HCT116 (cell line): ENCODE measurements around the gene SHMT1. TPM values are rescaled to one million over a fixed set of nuclear protein-coding genes. Genes with fewer than 3 reads are reported as not detected.

Source experiments
- ATAC-seq: fragments of 200-7000 bp; cut with Tn5 transposase; 2 replicates; pipeline ENCODE4 v1.9.1; 2020; ENCODE audit warnings: mild to moderate bottlenecking, moderate library complexity
- BruUV-seq: library from RNA; stranded (reverse); fragments of 400-500 nt; replicated peaks from 2 replicates; lab custom pipeline; 2021; lab: Mats Ljungman, UMichigan
- CTCF ChIA-PET: fragments of 300-600 bp; sonication (Branson Sonifier 250); formaldehyde crosslinking; loops from one replicate; lab custom pipeline; 2021; ENCODE audit warnings: antibody characterized with exemption; lab: Charles Lee
- POLR2A ChIA-PET: fragments of 300-600, 350-600 bp; sonication (Branson Sonifier 250); formaldehyde crosslinking; loops from one replicate; lab custom pipeline; 2021; ENCODE audit warnings: antibody characterized with exemption; lab: Charles Lee
- RAD21 ChIA-PET, 2 experiments: fragments of 300-600 bp; sonication (Branson Sonifier 250); formaldehyde crosslinking; loops; one replicate each; lab custom pipeline; 2023; ENCODE audit warnings: low total read pairs in 2 of 2; ENCODE audit not compliant: uncharacterized antibody in 2 of 2, unreplicated experiment in 2 of 2, low non-redundant PET in 1 of 2; lab: Charles Lee
- DNase-seq: peaks from one replicate; pipeline ENCODE4 v3.0.0-alpha.2; 2010; ENCODE audit warnings: low read depth, low spot score
- H2AFZ ChIP-seq: fragments of 200-600 bp; shearing (Covaris generic), sonication (generic); 2 replicates; pipeline ENCODE4 v1.6.1; 2017; ENCODE audit warnings: low read depth, mixed run types, mixed read lengths, antibody characterized with exemption, low read length; ENCODE audit not compliant: poor library complexity, severe bottlenecking
- H3K27ac ChIP-seq: 2 replicates; pipeline ENCODE4 v1.5.1; 2012; ENCODE audit warnings: low read depth, low read length
- H3K27me3 ChIP-seq: fragments of 200-600 bp; sonication (generic); 2 replicates; pipeline ENCODE4 v1.6.1; 2016; ENCODE audit warnings: mixed run types, low read length, mixed read lengths; ENCODE audit not compliant: insufficient read depth
- H3K36me3 ChIP-seq, 2 experiments: fragments of 200-500 bp in 1 of 2; fragments of 200-600 bp in 1 of 2; sonication (Bioruptor generic) in 1 of 2; sonication (generic) in 1 of 2; 2 replicates each; pipeline versions ENCODE4 v1.5.1 to v1.6.1; 2014 to 2016; ENCODE audit warnings: low read length in 2 of 2, inconsistent platforms in 1 of 2, mixed read lengths in 1 of 2, mixed run types in 1 of 2; ENCODE audit not compliant: insufficient read depth in 2 of 2, control insufficient read depth in 1 of 2
- H3K4me1 ChIP-seq, 2 experiments: fragments of 200-600 bp in 1 of 2; sonication (generic) in 1 of 2; 2 replicates each; pipeline versions ENCODE4 v1.5.1 to v1.6.1; 2012 to 2017; ENCODE audit warnings: low read length in 2 of 2, inconsistent platforms in 1 of 2, mild to moderate bottlenecking in 1 of 2, mixed read lengths in 1 of 2, mixed run types in 1 of 2, moderate library complexity in 1 of 2; ENCODE audit not compliant: insufficient read depth in 2 of 2, control insufficient read depth in 1 of 2
- H3K4me2 ChIP-seq: fragments of 200-600 bp; sonication (generic); 2 replicates; pipeline ENCODE4 v1.6.1; 2017; ENCODE audit warnings: mixed run types, low read length, mixed read lengths
- H3K4me3 ChIP-seq, 2 experiments: fragments of 200-600 bp in 1 of 2; sonication (generic) in 1 of 2; replicated peaks in 1 of 2; 2 replicates each; pipeline ENCODE4 v1.5.1; 2011 to 2016; ENCODE audit warnings: low read length in 2 of 2, control low read depth in 1 of 2, low read depth in 1 of 2, mild to moderate bottlenecking in 1 of 2, mixed read lengths in 1 of 2, mixed run types in 1 of 2
- H3K79me2 ChIP-seq: fragments of 200-600 bp; sonication (generic); 2 replicates; pipeline ENCODE4 v1.6.1; 2017; ENCODE audit warnings: mild to moderate bottlenecking, mixed run types, low read length, moderate library complexity, mixed read lengths; ENCODE audit not compliant: insufficient read depth
- H3K9ac ChIP-seq: fragments of 200-600 bp; sonication (generic); 2 replicates; pipeline ENCODE4 v1.6.1; 2016; ENCODE audit warnings: low read length, mixed read lengths
- H3K9me2 ChIP-seq: fragments of 200-600 bp; sonication (generic), shearing (Covaris generic); 2 replicates; pipeline ENCODE4 v1.6.1; 2017; ENCODE audit warnings: mixed run types, mild to moderate bottlenecking, moderate library complexity; ENCODE audit not compliant: insufficient read depth
- H3K9me3 ChIP-seq, 2 experiments: fragments of 200-500 bp in 1 of 2; fragments of 200-600 bp in 1 of 2; sonication (Bioruptor generic) in 1 of 2; sonication (generic) in 1 of 2; 2 replicates each; pipeline ENCODE4 v1.6.1; 2014 to 2017; ENCODE audit warnings: low read length in 2 of 2, mixed read lengths in 2 of 2, inconsistent platforms in 1 of 2, low read depth in 1 of 2, mild to moderate bottlenecking in 1 of 2, mixed run types in 1 of 2, moderate library complexity in 1 of 2; ENCODE audit not compliant: control insufficient read depth in 1 of 2, insufficient read depth in 1 of 2
- H4K20me1 ChIP-seq: fragments of 200-600 bp; sonication (generic), shearing (Covaris generic); 2 replicates; pipeline ENCODE4 v1.6.1; 2017; ENCODE audit warnings: mixed run types, mild to moderate bottlenecking, moderate library complexity; ENCODE audit not compliant: insufficient read depth
- ATF3 ChIP-seq: IDR thresholded peaks from 2 replicates; pipeline ENCODE4 v1.6.1; 2012
- CEBPB ChIP-seq: IDR thresholded peaks from 2 replicates; pipeline ENCODE4 v1.6.1; 2012; ENCODE audit warnings: low read depth
- EGR1 ChIP-seq: IDR thresholded peaks from 2 replicates; pipeline ENCODE4 v1.6.1; 2012; ENCODE audit warnings: low read depth
- ELF1 ChIP-seq: IDR thresholded peaks from 2 replicates; pipeline ENCODE4 v1.6.1; 2012; ENCODE audit warnings: low read depth, borderline replicate concordance
- JUND ChIP-seq: IDR thresholded peaks from 2 replicates; pipeline ENCODE4 v1.6.1; 2012
- POLR2AphosphoS5 ChIP-seq: IDR thresholded peaks from 2 replicates; pipeline ENCODE4 v1.6.1; 2011; ENCODE audit warnings: mild to moderate bottlenecking, low read depth, low read length, moderate library complexity
- REST ChIP-seq: IDR thresholded peaks from 2 replicates; pipeline ENCODE4 v1.6.1; 2012; ENCODE audit warnings: low read depth
- SIN3A ChIP-seq: IDR thresholded peaks from 2 replicates; pipeline ENCODE4 v1.6.1; 2012; ENCODE audit warnings: low read depth
- SP1 ChIP-seq: IDR thresholded peaks from 2 replicates; pipeline ENCODE4 v1.6.1; 2012; ENCODE audit warnings: low read depth
- SRF ChIP-seq: IDR thresholded peaks from 2 replicates; pipeline ENCODE4 v1.6.1; 2012; ENCODE audit warnings: low read depth
- TCF7L2 ChIP-seq: IDR thresholded peaks from 2 replicates; pipeline ENCODE4 v1.7.0; 2011; ENCODE audit warnings: borderline replicate concordance, inconsistent platforms; ENCODE audit not compliant: insufficient read depth, insufficient read length; ENCODE audit errors: extremely low read depth
- YY1 ChIP-seq: IDR thresholded peaks from 2 replicates; pipeline ENCODE4 v1.6.1; 2011; ENCODE audit warnings: low read length, low read depth, moderate library complexity, mild to moderate bottlenecking; ENCODE audit not compliant: insufficient replicate concordance; ENCODE audit errors: extremely low read depth
- ZBTB33 ChIP-seq: IDR thresholded peaks from 2 replicates; pipeline ENCODE4 v1.6.1; 2011; ENCODE audit warnings: mild to moderate bottlenecking, low read length, moderate library complexity; ENCODE audit not compliant: insufficient replicate concordance; ENCODE audit errors: extremely low read depth
- ZFX ChIP-seq: fragments of 450-650 bp; IDR thresholded peaks from 2 replicates; pipeline ENCODE4 v1.6.1; 2017
- ZNF274 ChIP-seq: fragments of 200-500 bp; sonication (Bioruptor generic); IDR thresholded peaks from 2 replicates; pipeline ENCODE4 v1.6.1; 2014; ENCODE audit warnings: mild to moderate bottlenecking, low read depth, low read length, inconsistent platforms
- intact Hi-C: fragments of 100-400 bp; cut with micrococcal nuclease; formaldehyde crosslinking; loops from 2 replicates; pipeline ENCODE4 v1.10.0; 2022
- total RNA-seq: library from RNA; stranded (reverse); gene quantifications from one replicate; pipeline ENCODE4 v1.2.1, GENCODE V29; 2021; ENCODE audit not compliant: unreplicated experiment

Gene SHMT1
- total RNA-seq, 1 experiment from 2014 or later, result 46.5 TPM

GRCh38 chr17:18327556-18327955 lies 35.8 kb downstream of the SHMT1 start (continued):
- TF ChIP-seq EGR1, result no peak
- no peak for TF ChIP-seq ZNF274

- no peaks in the 10 kb centered on the region for H3K9me3 ChIP-seq
- intact Hi-C loops, result no loop called here
- no peak overlapping the region for H3K27ac ChIP-seq
- DNase-seq (no peak), ATAC-seq (no peak)
- TF ChIP-seq SP1 (no peak), SRF (no peak), SIN3A (no peak)
- H3K9ac ChIP-seq, result no peak overlapping the region
- no peak overlapping the region for H2AFZ ChIP-seq
- H3K4me3 ChIP-seq, result no peak overlapping the region
- CTCF ChIA-PET, result no interaction called here
- H3K79me2 ChIP-seq, result no peaks in the 10 kb centered on the region
- H3K4me2 ChIP-seq, result no peak overlapping the region
- RAD21 ChIA-PET, result no interaction called here
- peaks cover 10 to 16% of the 10 kb centered on the region in 2 experiments; a peak in 3 of 4 replicates for H3K36me3 ChIP-seq
- H3K27me3 ChIP-seq, result no peaks in the 10 kb centered on the region
- H4K20me1 ChIP-seq, result no peaks in the 10 kb centered on the region
- H3K4me1 ChIP-seq, result no peaks in the 10 kb centered on the region
- POLR2A ChIA-PET, result no interaction called here
- no peaks in the 10 kb centered on the region for H3K9me2 ChIP-seq
- no TSS peak for BruUV-seq
Measured at GRCh38 chr17:18327093-18327492, 36.3 kb downstream of the SHMT1 start.

GRCh38 chr17:18326572-18326971 lies 36.8 kb downstream of the SHMT1 start:
- no peaks in the 10 kb centered on the region for H3K27me3 ChIP-seq
- H3K9me3 ChIP-seq, result no peaks in the 10 kb centered on the region
- intact Hi-C loops, result no loop called here
- no peak overlapping the region for H2AFZ ChIP-seq
- ChIA-PET RAD21 (no interaction called here), POLR2A (no interaction called here), CTCF (no interaction called here)
- no peak for ATAC-seq
- H3K9me2 ChIP-seq, result no peaks in the 10 kb centered on the region
- DNase-seq, result no peak
- no peak overlapping the region for H3K4me2 ChIP-seq
- H3K36me3 ChIP-seq, result peaks cover 8 to 16% of the 10 kb centered on the region in 2 experiments; a peak in 3 of 4 replicates
- BruUV-seq, result no TSS peak
- H3K79me2 ChIP-seq, result no peaks in the 10 kb centered on the region
- no peak overlapping the region for H3K27ac ChIP-seq
- H4K20me1 ChIP-seq, result no peaks in the 10 kb centered on the region
- no peaks in the 10 kb centered on the region for H3K4me1 ChIP-seq
- no peak overlapping the region for H3K9ac ChIP-seq
- no peak overlapping the region for H3K4me3 ChIP-seq
- no peak for TF ChIP-seq POLR2AphosphoS5
- no peak for TF ChIP-seq JUND
- TF ChIP-seq CEBPB, result no peak
- TF ChIP-seq ZBTB33, result no peak
- TF ChIP-seq TCF7L2, result no peak
- TF ChIP-seq ZFX, result no peak
- no peak for TF ChIP-seq ATF3
- TF ChIP-seq YY1, result no peak
- no peak for TF ChIP-seq REST
- TF ChIP-seq ELF1, result no peak
- TF ChIP-seq SP1, result no peak
